HUES6 (cell line): Measurements from ENCODE around the gene DAGLB.

Source experiments
- H3K27ac ChIP-seq: 2 replicates; pipeline ENCODE4 v1.7.0; 2013; ENCODE audit warnings: low read depth, mild to moderate bottlenecking, low read length, inconsistent platforms
- H3K27me3 ChIP-seq: 2 replicates; pipeline ENCODE4 v1.6.1; 2013; ENCODE audit warnings: low read length; ENCODE audit not compliant: control insufficient read depth, insufficient read depth
- H3K36me3 ChIP-seq: 2 replicates; pipeline ENCODE4 v1.6.1; 2013; ENCODE audit warnings: low read length; ENCODE audit not compliant: control insufficient read depth, insufficient read depth
- H3K4me1 ChIP-seq: 2 replicates; pipeline ENCODE4 v1.6.1; 2013; ENCODE audit warnings: low read length; ENCODE audit not compliant: control insufficient read depth, insufficient read depth
- H3K4me3 ChIP-seq: 2 replicates; pipeline ENCODE4 v1.5.1; 2013; ENCODE audit warnings: low read depth, low read length
- H3K9ac ChIP-seq: one replicate; pipeline ENCODE4 v1.6.1; 2013; ENCODE audit warnings: mild to moderate bottlenecking, low read length
- H3K9me3 ChIP-seq: 2 replicates; pipeline ENCODE4 v1.6.1; 2013; ENCODE audit warnings: low read depth, low read length; ENCODE audit not compliant: control insufficient read depth, insufficient read depth

DAGLB gene

GRCh38 chr7:6365451-6365850 is 82.3 kb downstream of the DAGLB start:
- Histone ChIP-seq H3K9ac (no peak overlapping the region), H3K9me3 (no peaks in the 10 kb centered on the region), H3K27ac (no peak overlapping the region), H3K4me3 (no peak overlapping the region), H3K36me3 (no peaks in the 10 kb centered on the region), H3K4me1 (no peaks in the 10 kb centered on the region), H3K27me3 (no peaks in the 10 kb centered on the region)

- no peak overlapping the region for H3K27ac ChIP-seq
- H3K27me3 ChIP-seq = no peaks in the 10 kb centered on the region
- H3K36me3 ChIP-seq = no peaks in the 10 kb centered on the region
- no peak overlapping the region for H3K9ac ChIP-seq
- H3K4me1 ChIP-seq = no peaks in the 10 kb centered on the region
- no peaks in the 10 kb centered on the region for H3K9me3 ChIP-seq
- H3K4me3 ChIP-seq = no peak overlapping the region
Measured at GRCh38 chr7:6360841-6361240, 86.9 kb downstream of the DAGLB start.

GRCh38 chr7:6359734-6360133 is 88.0 kb downstream of the DAGLB start:
- Histone ChIP-seq H3K9me3 (no peaks in the 10 kb centered on the region), H3K36me3 (no peaks in the 10 kb centered on the region), H3K27ac (no peak overlapping the region), H3K27me3 (no peaks in the 10 kb centered on the region), H3K4me3 (no peak overlapping the region), H3K4me1 (no peaks in the 10 kb centered on the region), H3K9ac (no peak overlapping the region)
